OCI-M2 (cell line): Measurements from ENCODE around the gene PTPN14.

Source experiments
- DNase-seq: peaks from one replicate; lab custom pipeline; 2025; ENCODE audit not compliant: unreplicated experiment; lab: John Stamatoyannopoulos, UW

The PTPN14 gene

DNA sequence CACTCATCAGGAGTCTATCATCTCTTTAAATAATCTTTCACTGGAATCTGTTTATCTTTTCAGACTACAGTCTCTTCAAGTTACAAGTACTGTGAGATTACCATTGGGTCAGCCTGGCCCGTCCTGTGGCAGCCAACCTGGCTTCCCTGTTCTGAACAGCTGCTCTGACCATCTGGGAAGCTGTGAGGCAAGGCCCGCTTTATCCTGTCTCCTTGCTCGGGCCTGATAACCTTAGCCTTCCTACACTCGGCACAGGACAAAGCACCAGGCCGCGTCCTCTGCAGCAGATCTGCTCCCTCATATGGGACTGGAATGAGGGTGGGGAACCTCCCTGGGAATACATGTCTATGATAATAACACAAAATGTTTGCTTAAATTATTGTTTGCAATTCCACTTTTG, 113.3 kb downstream of the PTPN14 start:
- no peak for DNase-seq

GRCh38 chr1:214435867-214436266, 115.5 kb downstream of the PTPN14 start:
- DNase-seq: no peak

- DNase-seq: no peak
Observed at GRCh38 chr1:214432245-214432644, 119.2 kb downstream of the PTPN14 start.

- no peak for DNase-seq
Observed at GRCh38 chr1:214429951-214430770, 121.2 kb downstream of the PTPN14 start.

- DNase-seq: no peak
Observed at GRCh38 chr1:214427871-214428277, 123.5 kb downstream of the PTPN14 start.

DNA sequence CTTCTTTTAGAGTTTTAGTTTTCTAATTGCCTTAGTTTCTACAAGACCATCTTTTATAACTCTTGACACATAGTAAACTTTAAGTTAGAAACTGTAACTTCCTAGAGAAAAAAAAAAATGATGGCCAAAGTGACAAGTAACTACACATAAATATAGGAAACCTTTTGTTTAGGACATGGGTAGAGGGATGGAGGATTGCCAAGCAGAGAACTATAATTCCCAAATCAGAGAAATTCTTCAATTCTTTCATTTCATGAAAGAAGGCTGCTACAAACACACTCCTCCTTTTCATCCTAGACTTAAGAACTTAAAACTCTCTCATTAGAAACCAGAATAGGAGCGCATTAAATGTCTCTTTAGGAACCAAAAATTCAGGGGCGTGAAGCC, 125.0 kb downstream of the PTPN14 start:
- no peak for DNase-seq

DNA sequence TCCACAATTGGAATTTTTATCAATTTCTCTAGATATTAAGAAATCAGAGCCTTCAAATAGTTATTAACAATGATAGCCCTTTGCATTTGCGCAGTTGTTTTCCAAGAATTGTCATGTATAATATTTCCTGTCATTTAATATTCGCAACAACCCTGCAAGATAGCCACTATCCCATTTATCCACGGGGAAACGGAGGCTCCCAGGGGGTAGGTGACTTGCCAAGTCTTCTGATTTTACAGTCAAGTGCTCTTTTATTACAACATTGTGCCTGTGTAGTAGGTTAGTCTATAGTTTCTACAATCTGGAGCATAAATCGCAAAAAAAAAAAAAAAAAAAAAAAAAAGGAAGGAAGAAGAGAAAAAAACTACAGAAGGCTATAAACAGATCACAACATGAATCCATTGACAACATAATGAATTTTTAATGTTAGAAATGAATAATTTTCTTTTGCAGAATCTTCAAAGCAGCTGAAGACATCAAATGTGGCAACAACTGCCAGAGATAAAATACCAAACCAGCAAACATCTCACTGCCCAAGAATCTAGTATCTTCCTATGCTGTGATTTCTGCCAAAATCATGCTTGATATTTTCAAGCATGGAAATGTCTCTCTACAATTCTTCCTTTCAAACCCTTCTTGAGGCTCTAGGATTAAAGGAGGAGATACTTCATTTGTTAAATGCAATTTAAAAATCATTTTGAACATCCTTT, 125.5 kb downstream of the PTPN14 start:
- no peak for DNase-seq

- no peak for DNase-seq
Observed at GRCh38 chr1:214425101-214425500, 126.3 kb downstream of the PTPN14 start.

GRCh38 chr1:214423045-214423444, 128.4 kb downstream of the PTPN14 start:
- no peak for DNase-seq

DNA sequence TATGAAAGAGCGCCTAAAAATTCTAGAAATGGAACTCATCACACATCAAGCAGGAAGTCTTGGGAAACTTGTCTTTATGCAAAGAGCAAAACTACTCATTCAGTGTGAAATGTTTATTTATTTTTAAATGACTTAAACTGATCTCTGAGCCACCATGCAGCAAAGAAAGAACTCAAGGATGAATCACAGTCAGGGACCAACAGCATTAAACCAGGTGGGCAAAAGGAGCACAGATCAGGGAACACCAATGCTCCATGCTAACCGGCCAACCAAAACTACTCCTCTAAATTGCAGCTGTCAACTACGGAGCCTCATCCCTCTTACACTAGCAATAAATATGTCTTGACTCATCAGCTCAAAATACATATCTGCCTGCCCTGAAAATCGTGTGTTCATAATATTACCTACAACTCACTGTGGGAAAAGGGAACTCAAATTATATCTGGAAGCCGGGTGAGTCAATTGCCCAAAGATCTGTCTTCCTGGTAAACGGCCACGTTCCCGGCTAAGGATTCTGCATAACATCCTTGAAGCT, 129.2 kb downstream of the PTPN14 start:
- DNase-seq: no peak

DNA sequence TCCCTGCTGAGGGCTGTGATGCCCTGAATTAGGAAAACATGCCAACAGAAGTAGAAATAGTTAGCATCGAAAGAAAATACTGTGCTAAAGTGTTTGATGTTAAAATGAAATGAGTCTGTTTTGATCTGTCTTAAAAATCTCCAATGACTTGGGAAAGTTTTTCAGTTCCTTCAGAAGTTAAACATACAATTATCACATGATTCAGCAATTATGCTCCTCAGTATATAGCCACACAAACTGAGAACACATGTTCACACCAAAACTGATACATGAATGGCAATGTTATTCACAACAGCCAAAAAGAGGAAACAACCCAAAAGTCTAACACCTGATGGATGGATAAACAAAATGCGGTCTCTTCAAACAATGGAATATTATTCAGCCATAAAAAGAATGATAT, 130.6 kb downstream of the PTPN14 start:
- DNase-seq: no peak

DNA sequence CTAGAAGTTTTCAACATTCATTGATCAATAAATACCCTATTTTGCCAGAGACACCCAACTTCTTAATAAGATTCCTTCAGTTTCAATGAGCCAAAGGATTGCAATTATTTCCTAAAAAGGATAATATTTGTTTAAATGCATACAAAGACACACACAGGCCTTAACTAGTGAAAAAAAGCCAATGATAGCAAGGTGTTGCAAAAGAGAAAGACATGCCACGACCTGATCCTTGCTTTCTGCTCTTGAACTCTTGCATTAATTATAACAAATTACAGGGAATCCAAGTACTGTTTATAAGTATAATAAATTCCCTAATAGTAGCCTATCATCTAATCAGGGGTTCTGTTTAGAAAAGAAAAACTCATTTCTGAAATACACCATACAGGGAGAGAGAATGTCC, 131.1 kb downstream of the PTPN14 start:
- DNase-seq: no peak

DNA sequence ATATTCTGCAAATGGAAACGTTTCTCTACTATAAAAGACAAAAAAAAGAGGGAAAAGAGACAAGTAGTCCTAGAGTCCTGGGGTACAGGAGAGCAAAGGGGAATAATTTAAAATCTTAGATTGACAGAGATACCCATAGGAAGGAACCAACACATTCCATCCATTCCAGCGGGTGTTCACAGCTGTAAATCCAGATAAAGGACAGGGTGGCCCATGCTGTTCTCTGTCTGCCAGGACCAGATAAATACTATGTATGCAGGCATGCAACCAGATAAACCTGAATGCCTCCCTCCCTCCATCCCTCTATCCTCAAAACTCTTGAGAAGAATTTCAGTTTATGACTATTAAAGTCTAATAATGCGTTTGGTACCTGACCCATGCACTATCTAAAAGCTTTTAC, 131.8 kb downstream of the PTPN14 start:
- peak; percentile 46 for DNase-seq

DNA sequence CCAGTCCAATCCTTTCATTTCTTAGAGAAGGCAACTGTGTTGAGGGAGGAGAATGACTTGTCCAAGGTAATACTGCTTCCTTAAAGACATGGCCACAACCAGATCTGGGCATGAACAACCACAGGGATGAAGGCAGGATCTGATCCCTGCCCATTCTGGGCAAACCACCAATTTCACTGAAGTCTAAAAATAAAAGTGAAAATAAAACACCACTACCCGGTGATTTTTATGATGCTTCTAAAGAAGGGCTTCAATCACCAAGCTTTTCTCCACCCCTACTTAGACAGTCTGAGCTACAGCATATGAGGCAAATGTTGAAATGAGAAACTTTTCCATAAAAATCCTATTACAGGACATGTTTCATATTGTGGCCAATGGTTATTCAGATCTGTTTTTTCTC, 133.0 kb downstream of the PTPN14 start:
- no peak for DNase-seq

GRCh38 chr1:214417545-214418210, 133.7 kb downstream of the PTPN14 start:
- no peak for DNase-seq

DNA sequence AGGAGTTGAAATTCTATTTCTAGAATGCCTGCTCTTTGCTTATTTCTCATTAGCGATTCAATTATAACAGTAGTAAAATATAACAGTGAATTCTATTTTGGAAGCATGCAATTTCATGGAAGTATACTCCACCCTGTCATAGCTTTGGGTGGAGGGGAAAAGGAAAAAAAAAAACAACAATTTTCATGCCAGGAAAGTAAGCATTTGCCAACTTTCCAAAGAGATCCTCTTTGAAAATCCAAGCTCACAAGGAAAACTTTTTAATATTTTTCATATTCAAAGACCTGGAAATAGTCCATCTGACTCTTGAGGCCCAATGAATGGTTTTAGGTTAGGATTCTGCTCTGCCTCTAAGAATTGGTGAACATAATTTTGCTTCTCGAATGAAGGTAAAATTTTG, 134.5 kb downstream of the PTPN14 start:
- DNase-seq: no peak

DNA sequence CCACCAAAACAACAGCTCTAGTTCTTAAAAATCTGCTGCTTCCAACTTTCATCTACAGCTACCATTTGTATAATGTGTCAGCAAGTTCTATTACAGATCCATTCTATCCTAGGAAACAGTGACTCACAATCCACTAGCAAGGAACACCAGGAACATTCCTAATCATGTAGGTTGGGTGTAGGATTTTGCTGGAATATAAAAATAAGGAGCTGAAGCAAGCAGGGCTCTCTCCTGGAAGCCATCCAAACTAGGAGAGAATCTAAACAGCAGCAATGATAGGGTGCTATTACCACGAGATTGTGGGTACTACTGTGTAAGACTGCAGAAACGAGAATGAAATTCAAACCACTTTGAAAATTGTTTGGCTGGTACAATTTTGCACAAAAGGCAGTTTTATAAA, 135.0 kb downstream of the PTPN14 start:
- DNase-seq: no peak

DNA sequence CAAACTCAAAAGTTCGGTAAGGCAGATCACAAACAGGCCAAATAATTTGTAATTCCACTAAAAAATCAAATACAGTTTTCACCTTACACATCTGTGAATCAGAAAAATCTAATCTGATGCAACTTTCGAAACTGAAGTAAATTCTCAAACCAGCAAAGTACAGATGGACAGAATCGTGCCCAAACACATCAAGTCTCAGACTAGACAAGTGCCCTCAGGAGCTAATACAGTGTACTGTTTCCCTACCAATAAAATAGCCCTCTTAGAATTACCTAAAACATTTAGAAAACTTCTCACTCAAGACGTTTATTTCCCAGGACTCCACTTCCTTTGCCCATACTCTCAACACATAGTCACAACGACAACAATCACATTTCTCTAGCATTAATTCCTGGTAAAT, 136.3 kb downstream of the PTPN14 start:
- DNase-seq: no peak

- no peak for DNase-seq
Observed at GRCh38 chr1:214414691-214415090, 136.7 kb downstream of the PTPN14 start.

- no peak for DNase-seq
Observed at GRCh38 chr1:214413315-214413714, 138.1 kb downstream of the PTPN14 start.

DNA sequence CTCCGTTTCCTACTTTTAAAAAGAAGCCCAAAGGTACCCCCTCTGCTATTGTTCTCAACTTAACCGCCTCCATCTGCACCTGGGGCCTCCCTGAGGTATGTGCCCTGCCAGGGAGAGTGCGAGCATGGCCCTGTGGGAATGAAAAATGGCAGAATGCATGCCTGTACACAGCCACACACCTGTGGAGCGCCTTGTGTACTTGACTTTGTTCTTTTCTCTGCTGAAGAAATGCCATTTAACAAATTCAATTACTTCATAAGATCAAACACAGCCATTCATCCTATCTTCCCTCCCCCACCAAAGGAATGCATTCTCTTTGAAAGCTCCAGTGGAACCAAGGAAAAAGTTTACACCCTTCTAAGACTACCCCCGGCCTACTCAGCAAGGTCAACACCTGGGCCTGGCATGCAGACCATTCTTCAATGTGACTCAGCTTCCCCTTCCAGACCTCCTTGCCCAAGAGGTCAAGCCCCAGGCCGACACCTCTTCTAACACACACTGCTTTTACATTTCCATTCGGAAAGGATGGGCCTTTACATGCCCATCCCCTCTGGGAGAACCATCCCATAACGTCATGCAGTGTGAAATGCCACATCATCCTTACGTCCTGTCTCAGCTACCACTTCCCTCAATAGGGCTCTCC, 146.7 kb downstream of the PTPN14 start:
- DNase-seq: no peak
